ENCODE results near the gene GSTA2. TPM values are rescaled to one million over a fixed set of nuclear protein-coding genes. Genes with fewer than 3 reads are reported as not detected.

GSTA2 gene
- polyA plus RNA-seq, 1 experiment, result not detected

DNA sequence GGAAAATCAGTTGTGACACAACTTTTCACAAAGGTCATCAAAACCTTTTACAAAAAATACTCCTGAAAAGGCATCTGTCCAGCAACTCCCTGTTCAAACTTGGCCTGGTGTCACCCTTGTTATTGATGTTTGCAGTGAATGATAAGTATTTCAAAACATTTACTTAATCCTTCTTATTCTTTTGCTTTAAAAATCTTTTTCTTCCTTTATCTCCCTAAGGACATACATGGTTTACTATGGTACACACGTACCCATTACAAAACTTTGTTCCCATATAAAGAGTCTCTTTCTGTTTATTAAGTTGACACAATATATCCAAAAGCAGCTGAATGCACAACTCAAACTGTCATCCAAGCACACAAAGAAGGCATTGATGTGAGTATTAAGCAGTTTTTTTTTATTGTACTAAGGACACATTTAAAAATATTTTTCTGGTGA lies 17.5 kb downstream of the GSTA2 start:
- no peak overlapping the region for H3K4me3 ChIP-seq (ENCODE audit: low read depth, low read length)
- no peaks in the 10 kb centered on the region for H3K36me3 ChIP-seq (ENCODE audit: control insufficient read depth, insufficient read depth, low read length)
- no peak for TF ChIP-seq CTCF (IDR thresholded peaks at IDR 0.05; ENCODE audit: insufficient read depth, low read depth, low read length)
- H3K27me3 ChIP-seq (ENCODE audit: control insufficient read depth, insufficient read depth, low read length), result no peaks in the 10 kb centered on the region
- no peak for DNase-seq (ENCODE audit: low read depth)
- POLR2A ChIA-PET, result no interaction called here
- CTCF ChIA-PET, result no interaction called here

GRCh38 chr6:52741872-52742271 lies 21.4 kb downstream of the GSTA2 start:
- H3K27me3 ChIP-seq (ENCODE audit: control insufficient read depth, insufficient read depth, low read length), result no peaks in the 10 kb centered on the region
- TF ChIP-seq CTCF (IDR thresholded peaks at IDR 0.05; ENCODE audit: insufficient read depth, low read depth, low read length), result no peak
- DNase-seq (ENCODE audit: low read depth), result no peak
- ChIA-PET POLR2A (no interaction called here), CTCF (no interaction called here)
- H3K36me3 ChIP-seq (ENCODE audit: control insufficient read depth, insufficient read depth, low read length), result no peaks in the 10 kb centered on the region
- no peak overlapping the region for H3K4me3 ChIP-seq (ENCODE audit: low read depth, low read length)

GRCh38 chr6:52739627-52740026 lies 23.6 kb downstream of the GSTA2 start:
- Histone ChIP-seq H3K4me3 (ENCODE audit: low read depth, low read length) (no peak overlapping the region), H3K27me3 (ENCODE audit: control insufficient read depth, insufficient read depth, low read length) (no peaks in the 10 kb centered on the region), H3K36me3 (ENCODE audit: control insufficient read depth, insufficient read depth, low read length) (no peaks in the 10 kb centered on the region)
- no peak for TF ChIP-seq CTCF (IDR thresholded peaks at IDR 0.05; ENCODE audit: insufficient read depth, low read depth, low read length)
- POLR2A ChIA-PET, result interaction anchor here (0.5 kb wide), 1 partner anchor 254 kb away, joined by 3 read pairs; no protein-coding TSS in a partner anchor
- CTCF ChIA-PET, result no interaction called here
- DNase-seq (ENCODE audit: low read depth), result no peak

DNA sequence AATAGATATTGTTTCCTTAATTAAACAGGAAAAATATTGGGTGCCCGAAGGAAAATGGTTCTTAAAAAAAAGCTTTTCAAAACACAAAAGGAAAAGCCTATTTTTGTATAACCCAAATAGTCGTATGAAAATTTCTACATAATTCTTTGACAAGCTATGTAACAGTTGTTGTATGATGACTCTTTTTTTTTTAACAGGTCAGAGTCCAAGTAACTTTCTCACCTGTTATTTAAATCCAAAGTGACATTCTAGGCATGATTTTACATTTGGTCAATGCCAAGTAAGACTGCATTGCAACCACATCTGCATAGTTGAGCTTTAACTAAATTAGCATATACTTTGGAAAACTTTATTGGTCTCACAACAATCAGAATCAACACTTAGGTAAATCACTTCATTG lies 24.1 kb downstream of the GSTA2 start:
- Histone ChIP-seq H3K36me3 (ENCODE audit: control insufficient read depth, insufficient read depth, low read length) (no peaks in the 10 kb centered on the region), H3K4me3 (ENCODE audit: low read depth, low read length) (no peak overlapping the region), H3K27me3 (ENCODE audit: control insufficient read depth, insufficient read depth, low read length) (no peaks in the 10 kb centered on the region)
- POLR2A ChIA-PET, result interaction anchor here (0.5 to 0.6 kb wide), 2 partner anchors 42 to 255 kb away, joined by 3 to 4 read pairs; no protein-coding TSS in a partner anchor
- CTCF ChIA-PET, result no interaction called here
- TF ChIP-seq CTCF (IDR thresholded peaks at IDR 0.05; ENCODE audit: insufficient read depth, low read depth, low read length), result no peak
- no peak for DNase-seq (ENCODE audit: low read depth)

GRCh38 chr6:52736145-52736544 lies 27.1 kb downstream of the GSTA2 start:
- Histone ChIP-seq H3K36me3 (ENCODE audit: control insufficient read depth, insufficient read depth, low read length) (no peaks in the 10 kb centered on the region), H3K4me3 (ENCODE audit: low read depth, low read length) (no peak overlapping the region), H3K27me3 (ENCODE audit: control insufficient read depth, insufficient read depth, low read length) (no peaks in the 10 kb centered on the region)
- CTCF ChIA-PET, result no interaction called here
- no peak for TF ChIP-seq CTCF (IDR thresholded peaks at IDR 0.05; ENCODE audit: insufficient read depth, low read depth, low read length)
- POLR2A ChIA-PET, result no interaction called here
- no peak for DNase-seq (ENCODE audit: low read depth)
